Hepatocyte (in vitro differentiated cells): ENCODE data around the gene HKDC1. TPM values are rescaled to one million over a fixed set of nuclear protein-coding genes. Genes with fewer than 3 reads are reported as not detected.
A peak's percentile ranks its signal among the peaks of the same experiment; 100 is the strongest.

Source experiments
- DNase-seq: peaks from one replicate; pipeline ENCODE4 v3.0.0-alpha.2; 2016; ENCODE audit warnings: low spot score
- H2AFZ ChIP-seq: fragments of 200-600 bp; sonication (generic); 2 replicates; pipeline ENCODE4 v1.6.0; 2016; ENCODE audit warnings: antibody characterized with exemption, mild to moderate bottlenecking
- H3K27ac ChIP-seq: fragments of 200-600 bp; sonication (generic); 2 replicates; pipeline ENCODE4 v1.5.1; 2016; ENCODE audit warnings: mild to moderate bottlenecking
- H3K27me3 ChIP-seq: fragments of 200-600 bp; sonication (generic); 2 replicates; pipeline ENCODE4 v1.6.1; 2016
- H3K36me3 ChIP-seq: fragments of 200-600 bp; sonication (generic); replicated peaks from 2 replicates; pipeline ENCODE4 v1.5.1; 2016; ENCODE audit warnings: low read depth; ENCODE audit not compliant: insufficient read depth
- H3K4me1 ChIP-seq: fragments of 200-600 bp; sonication (generic); 2 replicates; pipeline ENCODE4 v1.5.1; 2016; ENCODE audit warnings: mild to moderate bottlenecking, moderate library complexity; ENCODE audit not compliant: insufficient read depth
- H3K4me2 ChIP-seq: fragments of 200-600 bp; sonication (generic); 2 replicates; pipeline ENCODE4 v1.6.0; 2016
- H3K4me3 ChIP-seq: fragments of 200-600 bp; sonication (generic); 2 replicates; pipeline ENCODE4 v1.5.1; 2016; ENCODE audit warnings: mild to moderate bottlenecking
- H3K79me2 ChIP-seq: fragments of 200-600 bp; sonication (generic); 2 replicates; pipeline ENCODE4 v1.6.0; 2017; ENCODE audit warnings: mild to moderate bottlenecking
- H3K9me2 ChIP-seq: fragments of 200-600 bp; sonication (generic); replicated peaks from 2 replicates; pipeline ENCODE4 v1.6.0; 2017; ENCODE audit warnings: mild to moderate bottlenecking; ENCODE audit not compliant: insufficient read depth
- H3K9me3 ChIP-seq: fragments of 200-600 bp; sonication (generic); 2 replicates; pipeline ENCODE4 v1.5.1; 2016; ENCODE audit warnings: low read depth, mild to moderate bottlenecking
- H4K20me1 ChIP-seq: fragments of 200-600 bp; sonication (generic); 2 replicates; pipeline ENCODE4 v1.6.0; 2016; ENCODE audit warnings: mild to moderate bottlenecking; ENCODE audit not compliant: insufficient read depth, poor library complexity, severe bottlenecking
- CTCF ChIP-seq: fragments of 200-600 bp; sonication (generic); IDR thresholded peaks from 2 replicates; pipeline ENCODE4 v1.5.1; 2016; ENCODE audit warnings: antibody characterized with exemption, mild to moderate bottlenecking; ENCODE audit not compliant: poor library complexity
- EZH2 ChIP-seq: fragments of 200-600 bp; sonication (generic); IDR thresholded peaks from 2 replicates; pipeline ENCODE4 v1.6.1; 2016; ENCODE audit warnings: antibody characterized with exemption, mild to moderate bottlenecking, borderline replicate concordance
- EZH2phosphoT487 ChIP-seq: fragments of 200-600 bp; sonication (generic); IDR thresholded peaks from one replicate; pipeline ENCODE4 v1.6.1; 2018; ENCODE audit warnings: antibody characterized with exemption, mild to moderate bottlenecking, low read depth, moderate library complexity; ENCODE audit not compliant: unreplicated experiment, severe bottlenecking
- WGBS: methylation state at CpG from one replicate; pipeline ENCODE4 v1.1.6; 2016; ENCODE audit warnings: low lambda C conversion rate; ENCODE audit errors: missing lambda C conversion rate; 5-methylcytosine and 5-hydroxymethylcytosine counted together
- polyA plus RNA-seq: library from polyadenylated mRNA; unstranded; fragments of >200 nt; fragmentation: Nextera tagmentation; extraction: Ambion mirVana; gene quantifications from 2 replicates; pipeline ENCODE4 v1.2.1, GENCODE V29; 2016
- total RNA-seq: library from RNA; depleted of rRNA; stranded (reverse); fragments of >200 nt; gene quantifications from 2 replicates; pipeline ENCODE4 v1.2.3, GENCODE V29; 2014

Gene HKDC1
- total and polyA plus RNA-seq, 2 experiments from 2014 or later, result 23.6 to 27.9 TPM

GRCh38 chr10:69181433-69181832, 38.7 kb upstream of the HKDC1 start:
- 96% methylated on average over 1 of the region's 1 CpG for WGBS
- H3K4me1 ChIP-seq, result peaks cover 9% of the 10 kb centered on the region
- H3K4me3 ChIP-seq, result peak overlapping the region; percentile 54
- no peaks in the 10 kb centered on the region for H3K36me3 ChIP-seq
- TF ChIP-seq EZH2phosphoT487 (no peak), CTCF (no peak), EZH2 (no peak)
- peak overlapping the region; percentile 72 for H3K4me2 ChIP-seq
- H3K79me2 ChIP-seq, result peaks cover 58% of the 10 kb centered on the region
- no peak overlapping the region for H3K27ac ChIP-seq
- H3K9me2 ChIP-seq, result no peaks in the 10 kb centered on the region
- no peak for DNase-seq
- no peaks in the 10 kb centered on the region for H3K27me3 ChIP-seq
- H3K9me3 ChIP-seq, result no peaks in the 10 kb centered on the region
- H2AFZ ChIP-seq, result no peak overlapping the region
- H4K20me1 ChIP-seq, result no peaks in the 10 kb centered on the region

GRCh38 chr10:69182005-69182404, 38.1 kb upstream of the HKDC1 start:
- WGBS, result 97% methylated on average over 4 of the region's 4 CpGs
- Histone ChIP-seq H3K4me2 (peak overlapping the region; percentile 72), H4K20me1 (no peaks in the 10 kb centered on the region), H3K4me3 (no peak overlapping the region), H3K27ac (no peak overlapping the region), H3K4me1 (peaks cover 9% of the 10 kb centered on the region), H2AFZ (no peak overlapping the region), H3K27me3 (no peaks in the 10 kb centered on the region), H3K36me3 (no peaks in the 10 kb centered on the region), H3K9me2 (no peaks in the 10 kb centered on the region), H3K79me2 (peaks cover 62% of the 10 kb centered on the region), H3K9me3 (no peaks in the 10 kb centered on the region)
- TF ChIP-seq EZH2phosphoT487 (no peak), EZH2 (no peak), CTCF (no peak)
- DNase-seq, result no peak

- H3K4me2 ChIP-seq, result no peak overlapping the region
- no peak overlapping the region for H3K4me3 ChIP-seq
- no peak overlapping the region for H3K27ac ChIP-seq
- no peaks in the 10 kb centered on the region for H4K20me1 ChIP-seq
- H3K4me1 ChIP-seq, result peaks cover 2% of the 10 kb centered on the region
- no peak overlapping the region for H2AFZ ChIP-seq
- H3K27me3 ChIP-seq, result no peaks in the 10 kb centered on the region
- WGBS, result 93% methylated on average over 1 of the region's 1 CpG
- H3K79me2 ChIP-seq, result peaks cover 50% of the 10 kb centered on the region
- H3K9me2 ChIP-seq, result no peaks in the 10 kb centered on the region
- TF ChIP-seq CTCF, result no peak
- TF ChIP-seq EZH2phosphoT487, result no peak
- no peak for TF ChIP-seq EZH2
- no peak for DNase-seq
- H3K9me3 ChIP-seq, result no peaks in the 10 kb centered on the region
- no peaks in the 10 kb centered on the region for H3K36me3 ChIP-seq
Observed at GRCh38 chr10:69186524-69186923, 33.6 kb upstream of the HKDC1 start.

DNA sequence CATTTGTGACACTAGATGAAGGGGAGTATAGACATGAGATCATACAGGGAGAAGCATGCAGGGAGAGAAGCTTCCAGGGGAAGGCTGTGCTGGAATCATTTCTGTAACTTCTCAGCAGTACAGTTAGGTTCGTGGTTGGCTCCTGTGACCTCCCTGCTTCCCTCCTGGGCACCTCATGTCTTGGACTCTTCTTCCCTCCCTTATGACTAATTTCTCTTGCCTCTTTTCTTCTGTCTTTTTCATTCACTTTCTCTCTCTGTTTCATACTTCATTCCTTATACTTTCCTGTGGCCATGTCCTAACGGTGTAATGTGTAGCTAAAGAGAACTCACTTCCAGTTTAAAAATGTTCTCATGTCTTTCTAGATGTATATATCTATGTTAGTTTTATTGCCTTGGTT, 19.1 kb upstream of the HKDC1 start:
- Histone ChIP-seq H3K9me2 (no peaks in the 10 kb centered on the region), H3K27ac (no peak overlapping the region), H3K36me3 (no peaks in the 10 kb centered on the region), H3K79me2 (no peaks in the 10 kb centered on the region), H2AFZ (no peak overlapping the region), H3K27me3 (no peaks in the 10 kb centered on the region), H3K4me2 (no peak overlapping the region), H3K9me3 (no peaks in the 10 kb centered on the region), H3K4me1 (no peaks in the 10 kb centered on the region), H4K20me1 (no peaks in the 10 kb centered on the region), H3K4me3 (no peak overlapping the region)
- TF ChIP-seq EZH2phosphoT487 (no peak), CTCF (no peak), EZH2 (no peak)
- no peak for DNase-seq
- 93% methylated on average over 2 of the region's 2 CpGs for WGBS
